Right lobe of liver (tissue), 4 donors: ENCODE data around the gene DPYD.

ENCODE experiments used
- CTCF ChIP-seq, 4 donors: fragments of 200-600 bp in 3 of 4; fragments of 450-650 bp in 1 of 4; IDR thresholded peaks; one replicate each; pipeline versions ENCODE4 v1.5.1 to v1.8.0; 2016 to 2022; ENCODE audit warnings: antibody characterized with exemption in 4 of 4, mild to moderate bottlenecking in 2 of 4
- POLR2A ChIP-seq: fragments of 450-650 bp; IDR thresholded peaks from one replicate; pipeline ENCODE4 v1.6.1; 2017; ENCODE audit warnings: antibody characterized with exemption, mild to moderate bottlenecking
- donor health status: DM: no; HTN: no; CAD: no.
- donor health status: DM: no; HTN: no; CAD: no.
- donor health status: DM: no; HTN: yes; CAD: no.

GRCh38 chr1:97170300-97170699 is 750.5 kb downstream of the DPYD start:
- TF ChIP-seq POLR2A (no peak), CTCF (IDR thresholded peaks at IDR 0.05) (no peak)
